ENCODE measurements around the gene CD82. TPM values are rescaled to one million over a fixed set of nuclear protein-coding genes. Genes with fewer than 3 reads are reported as not detected.
A peak's percentile ranks its signal among the peaks of the same experiment; 100 is the strongest.

The CD82 gene
- total RNA-seq, 2 experiments from 2014 or later, result 289 to 319 TPM

DNA sequence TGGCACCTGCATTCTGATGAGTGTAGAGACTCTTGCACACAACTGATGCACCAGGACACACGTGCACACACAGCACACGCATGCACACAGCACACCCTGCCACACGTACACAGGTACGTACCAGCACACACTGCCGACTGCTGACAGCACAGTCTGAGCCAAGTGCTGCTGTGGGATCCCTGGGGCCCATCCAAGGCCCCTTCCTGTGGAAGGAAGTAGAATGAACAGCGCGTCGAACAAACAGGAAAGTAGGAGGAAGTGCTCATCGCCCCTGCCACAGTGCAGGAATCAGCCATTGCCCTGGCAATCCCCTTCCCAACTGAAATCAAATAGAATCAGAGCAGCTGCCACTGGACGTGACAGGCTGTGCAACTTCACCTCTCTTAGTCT is 57.9 kb downstream of the CD82 start:
- Mint-ChIP-seq H3K9me3 (peaks cover 7% of the 10 kb centered on the region), H3K27me3 (no peaks in the 10 kb centered on the region), H3K4me1 (ENCODE audit: low read depth) (peaks cover 20% of the 10 kb centered on the region), H3K36me3 (ENCODE audit: low read depth) (peaks cover 24% of the 10 kb centered on the region), H3K27ac (peak overlapping the region; percentile 74), H3K4me3 (no peak overlapping the region)
- peak; percentile 24 for ATAC-seq
- POLR2A ChIA-PET, result interaction anchor here (0.6 to 2.3 kb wide), 3 partner anchors 12 to 1180 kb away, joined by 3 to 10 read pairs (median 4); no protein-coding TSS in a partner anchor
- CTCF ChIA-PET, result interaction anchor here (0.8 to 1.2 kb wide), 2 partner anchors 9 to 288 kb away, joined by 3 to 4 read pairs; no protein-coding TSS in a partner anchor
- TF ChIP-seq, protein P1, sequence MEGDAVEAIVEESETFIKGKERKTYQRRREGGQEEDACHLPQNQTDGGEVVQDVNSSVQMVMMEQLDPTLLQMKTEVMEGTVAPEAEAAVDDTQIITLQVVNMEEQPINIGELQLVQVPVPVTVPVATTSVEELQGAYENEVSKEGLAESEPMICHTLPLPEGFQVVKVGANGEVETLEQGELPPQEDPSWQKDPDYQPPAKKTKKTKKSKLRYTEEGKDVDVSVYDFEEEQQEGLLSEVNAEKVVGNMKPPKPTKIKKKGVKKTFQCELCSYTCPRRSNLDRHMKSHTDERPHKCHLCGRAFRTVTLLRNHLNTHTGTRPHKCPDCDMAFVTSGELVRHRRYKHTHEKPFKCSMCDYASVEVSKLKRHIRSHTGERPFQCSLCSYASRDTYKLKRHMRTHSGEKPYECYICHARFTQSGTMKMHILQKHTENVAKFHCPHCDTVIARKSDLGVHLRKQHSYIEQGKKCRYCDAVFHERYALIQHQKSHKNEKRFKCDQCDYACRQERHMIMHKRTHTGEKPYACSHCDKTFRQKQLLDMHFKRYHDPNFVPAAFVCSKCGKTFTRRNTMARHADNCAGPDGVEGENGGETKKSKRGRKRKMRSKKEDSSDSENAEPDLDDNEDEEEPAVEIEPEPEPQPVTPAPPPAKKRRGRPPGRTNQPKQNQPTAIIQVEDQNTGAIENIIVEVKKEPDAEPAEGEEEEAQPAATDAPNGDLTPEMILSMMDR (IDR thresholded peaks at IDR 0.05), result no peak
- no peak for DNase-seq
- intact Hi-C loops (cut with micrococcal nuclease), result loop anchor here (10.0 kb wide), 2 partner anchors 151 to 271 kb away; no protein-coding TSS in a partner anchor

DNA sequence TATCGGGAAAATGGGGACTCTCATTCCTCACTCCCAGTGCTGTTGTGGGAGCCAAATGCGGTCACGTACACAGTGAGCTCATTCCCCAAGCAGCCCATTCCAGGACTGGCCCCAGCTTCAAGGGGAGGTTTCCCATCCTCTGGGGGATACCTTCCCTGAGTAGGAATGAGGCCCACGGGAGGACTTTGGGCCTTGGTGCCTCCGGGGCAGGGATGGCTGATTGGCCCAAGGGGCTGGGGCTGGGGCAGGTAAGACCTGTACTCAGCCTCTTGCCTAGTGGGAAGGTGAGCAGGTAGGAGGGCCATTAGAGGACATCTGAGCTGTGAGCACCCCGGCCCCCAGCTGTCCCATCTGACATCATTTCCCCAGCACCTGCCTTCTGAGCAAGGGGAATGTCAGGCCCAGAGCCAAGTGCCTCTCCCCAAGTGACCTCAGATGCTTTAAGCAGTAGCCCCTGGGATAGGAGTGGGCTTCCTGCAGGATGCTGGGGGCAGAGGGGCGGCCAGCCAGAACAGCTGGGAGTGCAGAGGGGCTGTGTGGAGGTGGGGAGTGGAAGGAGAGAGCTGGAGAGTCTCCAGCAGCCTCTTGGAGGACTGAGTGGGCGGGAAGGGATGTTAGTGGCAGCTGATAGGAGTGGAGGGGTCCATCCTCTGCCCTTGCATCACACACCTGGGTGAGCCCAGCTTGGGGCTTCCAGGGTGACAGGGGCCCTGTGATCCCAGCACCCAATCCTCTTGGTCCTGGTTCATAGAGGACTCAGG is 58.4 kb downstream of the CD82 start:
- no peak overlapping the region for H3K4me3 Mint-ChIP-seq
- no peak for DNase-seq
- ChIA-PET POLR2A (interaction anchor here (0.6 to 1.6 kb wide), 3 partner anchors 37 to 1179 kb away, joined by 3 to 4 read pairs (median 3); no protein-coding TSS in a partner anchor), CTCF (interaction anchor here (0.5 to 1.2 kb wide), 5 partner anchors 8 to 304 kb away, joined by 3 to 9 read pairs (median 3); no protein-coding TSS in a partner anchor)
- peaks cover 20% of the 10 kb centered on the region for H3K4me1 Mint-ChIP-seq (ENCODE audit: low read depth)
- ATAC-seq, result peak; percentile 13
- intact Hi-C loops (cut with micrococcal nuclease), result loop anchor here (10.0 kb wide), 2 partner anchors 151 to 271 kb away; no protein-coding TSS in a partner anchor
- peaks cover 19% of the 10 kb centered on the region for H3K36me3 Mint-ChIP-seq (ENCODE audit: low read depth)
- peak overlapping the region; percentile 74 for H3K27ac Mint-ChIP-seq
- no peaks in the 10 kb centered on the region for H3K27me3 Mint-ChIP-seq
- H3K9me3 Mint-ChIP-seq, result peaks cover 7% of the 10 kb centered on the region
- TF ChIP-seq, protein P1 (IDR thresholded peaks at IDR 0.05), result no peak

- peaks cover 16% of the 10 kb centered on the region for H3K36me3 Mint-ChIP-seq (ENCODE audit: low read depth)
- no peak overlapping the region for H3K4me3 Mint-ChIP-seq
Observed at GRCh38 chr11:44624761-44625221, 59.3 kb downstream of the CD82 start.

DNA sequence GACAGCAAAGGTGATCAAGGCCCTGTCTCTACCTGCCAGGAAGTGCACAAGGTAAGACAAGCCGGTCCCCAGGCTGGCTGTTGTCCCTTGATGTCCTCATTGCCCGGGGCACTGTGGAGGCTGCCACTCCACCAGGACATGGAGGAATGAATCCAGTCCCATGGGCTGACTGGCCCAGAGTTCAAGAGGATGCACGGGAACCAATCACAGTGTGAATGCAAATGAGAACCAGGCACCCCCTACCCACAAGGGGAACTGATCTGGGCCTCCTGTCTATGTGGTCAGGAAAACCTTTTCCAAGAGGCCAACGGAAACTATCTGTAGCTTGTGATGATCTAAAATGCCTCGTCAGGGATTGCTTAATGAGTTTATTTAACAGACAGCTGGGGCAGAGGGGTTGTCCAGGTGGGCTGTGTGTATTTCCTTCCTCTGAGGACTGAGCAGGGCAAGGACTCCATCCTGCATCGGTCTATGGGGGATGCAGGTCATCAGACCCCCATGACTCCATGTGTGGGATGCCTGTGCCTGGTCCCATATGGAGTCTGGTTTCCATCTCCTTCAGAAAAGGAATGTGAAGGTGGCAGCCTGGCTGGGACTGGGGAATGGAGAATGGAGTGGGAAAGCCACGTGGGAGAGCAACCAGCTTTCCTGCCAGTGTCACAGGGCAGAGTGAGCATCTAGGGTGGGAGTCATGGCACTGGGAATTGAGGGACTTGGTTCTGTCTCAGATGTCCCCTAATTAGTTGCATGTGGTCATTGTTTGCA is 60.5 kb downstream of the CD82 start:
- Mint-ChIP-seq H3K27me3 (no peaks in the 10 kb centered on the region), H3K4me1 (ENCODE audit: low read depth) (peaks cover 18% of the 10 kb centered on the region), H3K9me3 (peaks cover 7% of the 10 kb centered on the region), H3K4me3 (no peak overlapping the region), H3K27ac (no peak overlapping the region), H3K36me3 (ENCODE audit: low read depth) (peaks cover 9% of the 10 kb centered on the region)
- ChIA-PET CTCF (interaction anchor here (0.6 kb wide), 1 partner anchor 285 kb away, joined by 3 read pairs; no protein-coding TSS in a partner anchor), POLR2A (interaction anchor here (1.6 kb wide), 1 partner anchor 8 kb away, joined by 3 read pairs; no protein-coding TSS in a partner anchor)
- ATAC-seq, result no peak
- intact Hi-C loops (cut with micrococcal nuclease), result loop anchor here (10.0 kb wide), 2 partner anchors 149 to 269 kb away; no protein-coding TSS in a partner anchor
- DNase-seq, result no peak
- TF ChIP-seq, protein P1 (IDR thresholded peaks at IDR 0.05), result no peak

More at GRCh38 chr11:44624761-44625221, 59.3 kb downstream of the CD82 start:
- intact Hi-C loops (cut with micrococcal nuclease), result loop anchor here (10.0 kb wide), 2 partner anchors 150 to 270 kb away; no protein-coding TSS in a partner anchor
- peaks cover 7% of the 10 kb centered on the region for H3K9me3 Mint-ChIP-seq
- no peaks in the 10 kb centered on the region for H3K27me3 Mint-ChIP-seq
- ChIA-PET CTCF (interaction anchor here (0.6 to 1.2 kb wide), 4 partner anchors 8 to 287 kb away, joined by 3 to 9 read pairs (median 3); no protein-coding TSS in a partner anchor), POLR2A (interaction anchor here (1.0 to 1.6 kb wide), 2 partner anchors 38 to 80 kb away, joined by 3 read pairs; no protein-coding TSS in a partner anchor)
- DNase-seq (no peak), ATAC-seq (no peak)
- peak overlapping the region; percentile 21 for H3K27ac Mint-ChIP-seq
- TF ChIP-seq, protein P1 (IDR thresholded peaks at IDR 0.05), result no peak
- H3K4me1 Mint-ChIP-seq (ENCODE audit: low read depth), result peaks cover 20% of the 10 kb centered on the region

Data from activated CD8-positive, alpha-beta T cell treated with anti-CD3 and anti-CD28 coated beads for 36 hours (primary cell).